Lower lobe of right lung (tissue), 2 donors: ENCODE data around the gene WDFY4. TPM values are rescaled to one million over a fixed set of nuclear protein-coding genes. Genes with fewer than 3 reads are reported as not detected.

Experiments
- ATAC-seq, 2 donors: fragments of 200-7000 bp; cut with Tn5 transposase; one replicate each; pipeline ENCODE4 v1.9.1; 2020 to 2022; ENCODE audit warnings: mild to moderate bottlenecking in 2 of 2, moderate library complexity in 2 of 2
- DNase-seq: peaks from one replicate; pipeline ENCODE4 v3.0.0-alpha.2; 2020
- H3K27ac ChIP-seq: fragments of 200-600 bp; one replicate; pipeline ENCODE4 v1.8.0; 2022
- H3K27me3 ChIP-seq: fragments of 200-600 bp; one replicate; pipeline ENCODE4 v1.8.0; 2022; ENCODE audit warnings: low read depth
- H3K36me3 ChIP-seq: fragments of 200-600 bp; one replicate; pipeline ENCODE4 v1.8.0; 2022; ENCODE audit warnings: mild to moderate bottlenecking
- H3K4me1 ChIP-seq: fragments of 200-600 bp; one replicate; pipeline ENCODE4 v1.8.0; 2022
- H3K4me3 ChIP-seq: fragments of 200-600 bp; one replicate; pipeline ENCODE4 v1.8.0; 2022; ENCODE audit warnings: mild to moderate bottlenecking
- H3K9me3 ChIP-seq: fragments of 200-600 bp; one replicate; pipeline ENCODE4 v1.8.0; 2022
- intact Hi-C: fragments of 100-400 bp; cut with DNase I; formaldehyde crosslinking; loops from one replicate; pipeline ENCODE4 v1.11.0; 2022
- total RNA-seq: library from RNA; stranded (reverse); fragmentation: NEBNext Ultra II Directional; extraction: Animal tissue kit (Norgen Biotek cat#: 25700); gene quantifications from one replicate; pipeline ENCODE4 v1.2.1, GENCODE V29; 2021
- TF ChIP-seq, protein P1 (sequence below): fragments of 200-600 bp; IDR thresholded peaks from one replicate; pipeline ENCODE4 v1.8.0; 2022; ENCODE audit warnings: antibody characterized with exemption, mild to moderate bottlenecking
- donor health status: DM: no; HTN: yes; CAD: no; lungs with severe emphysema.

WDFY4 gene
- total RNA-seq, 1 donor from 2014 or later, result 44.4 TPM

DNA sequence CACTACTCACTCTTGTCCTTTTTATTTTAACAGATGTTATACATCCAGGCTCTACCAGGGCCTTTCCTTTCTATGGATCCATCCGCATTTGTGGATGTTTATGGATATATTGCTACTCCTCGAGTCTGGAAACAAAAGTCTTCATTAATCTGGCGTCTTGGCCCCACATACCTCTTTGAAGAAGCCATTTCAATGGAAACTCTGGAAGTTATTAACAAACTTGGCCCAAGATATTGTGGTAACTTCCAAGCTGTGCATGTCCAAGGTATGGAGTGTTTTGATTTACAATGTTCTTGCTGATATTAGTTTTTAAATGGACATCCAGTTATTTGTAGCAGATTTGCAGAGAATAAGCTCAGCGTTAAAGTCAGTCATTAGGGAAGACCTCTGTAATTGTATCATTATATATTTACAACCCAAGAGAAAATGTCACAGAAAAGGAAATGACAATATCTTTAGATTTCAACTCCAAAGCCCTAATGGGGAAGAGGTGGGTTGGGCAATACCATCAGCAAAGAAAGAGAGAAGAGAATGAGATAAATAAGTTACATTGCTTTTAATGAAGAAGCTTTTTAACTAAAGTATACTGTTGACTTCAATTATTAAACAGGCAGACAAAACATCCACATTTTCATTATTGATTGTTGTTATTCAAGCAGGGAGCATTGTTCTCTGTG is 102.1 kb downstream of the WDFY4 start:
- Histone ChIP-seq H3K27me3 (no peaks in the 10 kb centered on the region), H3K4me1 (no peaks in the 10 kb centered on the region), H3K27ac (no peak overlapping the region), H3K36me3 (no peaks in the 10 kb centered on the region), H3K9me3 (no peaks in the 10 kb centered on the region), H3K4me3 (no peak overlapping the region)
- intact Hi-C loops, result no loop called here
- no peak for ATAC-seq
- TF ChIP-seq, protein P1, sequence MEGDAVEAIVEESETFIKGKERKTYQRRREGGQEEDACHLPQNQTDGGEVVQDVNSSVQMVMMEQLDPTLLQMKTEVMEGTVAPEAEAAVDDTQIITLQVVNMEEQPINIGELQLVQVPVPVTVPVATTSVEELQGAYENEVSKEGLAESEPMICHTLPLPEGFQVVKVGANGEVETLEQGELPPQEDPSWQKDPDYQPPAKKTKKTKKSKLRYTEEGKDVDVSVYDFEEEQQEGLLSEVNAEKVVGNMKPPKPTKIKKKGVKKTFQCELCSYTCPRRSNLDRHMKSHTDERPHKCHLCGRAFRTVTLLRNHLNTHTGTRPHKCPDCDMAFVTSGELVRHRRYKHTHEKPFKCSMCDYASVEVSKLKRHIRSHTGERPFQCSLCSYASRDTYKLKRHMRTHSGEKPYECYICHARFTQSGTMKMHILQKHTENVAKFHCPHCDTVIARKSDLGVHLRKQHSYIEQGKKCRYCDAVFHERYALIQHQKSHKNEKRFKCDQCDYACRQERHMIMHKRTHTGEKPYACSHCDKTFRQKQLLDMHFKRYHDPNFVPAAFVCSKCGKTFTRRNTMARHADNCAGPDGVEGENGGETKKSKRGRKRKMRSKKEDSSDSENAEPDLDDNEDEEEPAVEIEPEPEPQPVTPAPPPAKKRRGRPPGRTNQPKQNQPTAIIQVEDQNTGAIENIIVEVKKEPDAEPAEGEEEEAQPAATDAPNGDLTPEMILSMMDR, result no peak
- DNase-seq, result no peak

DNA sequence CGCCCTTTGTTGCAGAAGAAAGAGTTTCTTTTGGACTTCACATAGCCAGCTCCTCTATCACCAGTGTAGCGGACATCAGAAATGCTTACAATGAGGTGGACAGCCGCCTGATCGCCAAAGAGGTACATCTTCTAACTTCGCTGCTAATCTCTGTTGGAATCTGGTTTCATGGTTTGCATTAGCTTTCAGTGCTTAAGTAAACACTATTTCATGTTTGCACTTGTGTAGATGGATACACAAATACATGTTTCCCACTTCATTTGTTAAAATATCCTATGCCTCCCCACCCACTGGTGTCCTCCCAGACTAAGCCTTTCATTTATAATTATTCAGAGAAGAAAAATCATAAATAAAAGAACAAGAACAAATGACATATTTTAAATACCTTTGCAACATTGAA is 103.9 kb downstream of the WDFY4 start:
- TF ChIP-seq, protein P1, result no peak
- H3K9me3 ChIP-seq, result no peaks in the 10 kb centered on the region
- intact Hi-C loops, result no loop called here
- no peaks in the 10 kb centered on the region for H3K27me3 ChIP-seq
- DNase-seq (no peak), ATAC-seq (no peak)
- H3K4me3 ChIP-seq, result no peak overlapping the region
- no peak overlapping the region for H3K27ac ChIP-seq
- H3K4me1 ChIP-seq, result peaks cover 14% of the 10 kb centered on the region
- H3K36me3 ChIP-seq, result no peaks in the 10 kb centered on the region

DNA sequence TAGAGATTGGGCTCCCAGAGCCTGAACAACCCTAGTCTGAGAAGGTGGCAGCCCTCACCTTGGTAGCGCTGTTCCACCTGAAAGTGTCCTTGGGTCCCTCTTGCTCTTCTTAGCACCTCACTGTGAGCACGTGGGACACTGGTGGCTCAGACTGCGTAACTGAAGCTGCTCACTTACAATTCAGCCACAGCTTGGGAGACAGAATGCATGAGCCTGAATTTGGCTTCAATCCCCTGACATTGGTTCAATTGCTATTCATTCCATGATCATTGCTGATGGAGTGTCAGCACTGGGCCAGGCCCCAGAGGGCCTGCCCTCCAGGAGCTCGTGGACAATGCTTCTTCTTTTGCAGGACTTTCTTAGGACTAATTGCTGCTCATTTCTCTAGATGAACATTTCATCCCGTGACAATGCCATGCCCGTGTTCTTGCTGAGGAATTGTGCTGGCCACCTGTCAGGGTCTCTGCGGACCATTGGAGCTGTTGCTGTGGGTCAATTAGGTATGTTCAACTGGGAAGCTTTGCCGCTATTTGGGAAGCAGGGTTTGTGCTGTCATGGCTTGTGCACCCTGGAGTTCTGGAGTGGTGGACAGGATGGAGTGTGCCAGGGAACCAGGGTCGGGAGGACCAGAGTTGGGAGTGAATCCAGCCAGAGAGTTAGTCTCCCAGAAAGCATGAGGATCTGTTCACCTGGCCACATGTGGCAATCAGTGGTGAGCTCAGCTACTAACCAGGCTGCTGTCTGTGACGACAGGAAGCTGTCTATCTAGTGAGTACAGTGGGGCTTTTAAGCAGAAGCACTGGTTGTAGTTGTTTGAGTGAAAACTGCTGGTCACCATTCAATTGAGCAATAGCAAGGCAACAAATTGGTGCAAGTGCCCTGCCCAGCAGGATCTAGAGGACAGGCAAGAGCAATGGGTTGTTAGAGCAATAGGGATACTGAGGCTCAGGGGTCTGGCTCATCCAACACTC is 105.1 kb downstream of the WDFY4 start:
- no peak overlapping the region for H3K4me3 ChIP-seq
- H3K4me1 ChIP-seq, result peaks cover 14% of the 10 kb centered on the region
- ATAC-seq (peak in 1 of 2 donors; percentile 49), DNase-seq (no peak)
- H3K27me3 ChIP-seq, result no peaks in the 10 kb centered on the region
- H3K27ac ChIP-seq, result no peak overlapping the region
- no peaks in the 10 kb centered on the region for H3K36me3 ChIP-seq
- no peaks in the 10 kb centered on the region for H3K9me3 ChIP-seq
- TF ChIP-seq, protein P1, result no peak
- intact Hi-C loops, result no loop called here

DNA sequence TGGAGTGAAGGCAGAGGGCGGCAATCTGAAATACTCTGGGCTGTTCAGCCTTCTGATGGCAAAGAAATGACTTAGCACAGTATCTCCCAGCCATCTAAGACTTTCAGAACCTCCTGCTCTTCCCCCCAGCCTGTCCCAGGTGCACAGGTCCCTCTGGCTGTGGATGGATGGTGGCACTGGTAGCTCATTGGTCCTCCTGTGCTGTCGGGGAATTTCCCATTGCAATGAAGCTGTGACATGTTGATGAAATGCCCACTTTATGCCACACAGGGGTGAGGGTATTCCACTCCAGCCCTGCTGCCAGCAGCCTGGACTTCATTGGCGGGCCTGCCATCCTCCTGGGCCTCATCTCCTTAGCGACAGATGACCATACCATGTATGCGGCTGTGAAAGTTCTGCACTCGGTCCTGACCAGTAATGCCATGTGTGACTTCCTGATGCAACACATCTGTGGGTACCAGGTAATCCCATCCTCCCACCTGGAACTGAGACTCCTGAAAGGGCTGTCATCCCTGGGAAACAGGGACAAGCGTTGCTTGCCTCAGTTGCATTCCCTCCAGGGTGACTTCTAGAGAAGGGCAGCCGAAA is 105.9 kb downstream of the WDFY4 start:
- ATAC-seq (no peak), DNase-seq (no peak)
- no peaks in the 10 kb centered on the region for H3K9me3 ChIP-seq
- no peaks in the 10 kb centered on the region for H3K27me3 ChIP-seq
- intact Hi-C loops, result no loop called here
- peaks cover 14% of the 10 kb centered on the region for H3K4me1 ChIP-seq
- no peak overlapping the region for H3K27ac ChIP-seq
- H3K36me3 ChIP-seq, result no peaks in the 10 kb centered on the region
- TF ChIP-seq, protein P1, result no peak
- no peak overlapping the region for H3K4me3 ChIP-seq

DNA sequence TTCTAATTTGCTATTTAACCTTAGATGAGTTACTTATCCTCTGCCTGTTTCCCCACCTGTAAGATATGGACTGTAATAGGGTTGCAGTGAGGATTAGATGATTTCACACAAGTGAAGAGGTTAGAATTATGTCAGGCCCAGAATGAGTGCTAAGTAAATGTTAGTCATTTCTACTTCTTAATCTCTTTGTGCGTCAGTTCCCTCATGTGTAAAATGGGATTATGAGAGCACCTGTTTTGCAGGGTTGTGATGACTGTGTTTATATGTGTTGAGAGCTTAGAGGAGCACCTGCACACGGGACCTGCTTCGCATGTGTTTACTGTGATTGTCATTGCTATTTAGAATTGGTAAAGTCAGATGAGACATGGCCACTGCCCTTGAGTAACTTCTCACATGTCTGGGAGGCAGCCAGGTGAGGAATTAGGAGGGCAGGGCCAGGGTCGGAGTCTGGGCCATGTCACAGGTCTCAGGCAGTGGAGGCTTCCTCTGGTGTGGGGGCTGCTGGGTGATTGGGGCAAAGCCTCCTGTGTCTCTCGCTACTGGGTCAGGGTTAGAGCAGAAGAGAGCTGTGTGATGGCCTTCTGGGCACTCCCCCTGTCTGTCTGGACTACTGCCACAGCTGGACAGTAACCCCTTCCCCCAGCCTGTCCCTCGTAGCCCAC is 106.7 kb downstream of the WDFY4 start:
- Histone ChIP-seq H3K4me3 (no peak overlapping the region), H3K4me1 (peaks cover 14% of the 10 kb centered on the region), H3K9me3 (no peaks in the 10 kb centered on the region), H3K27me3 (no peaks in the 10 kb centered on the region), H3K36me3 (no peaks in the 10 kb centered on the region), H3K27ac (no peak overlapping the region)
- no peak for DNase-seq
- intact Hi-C loops, result no loop called here
- TF ChIP-seq, protein P1, result no peak
- no peak for ATAC-seq
